Measurements from ENCODE around the gene RAB6B. TPM values are rescaled to one million over a fixed set of nuclear protein-coding genes. Genes with fewer than 3 reads are reported as not detected.

The RAB6B gene
- total RNA-seq, 1 experiment from 2014 or later = 14.1 TPM

DNA sequence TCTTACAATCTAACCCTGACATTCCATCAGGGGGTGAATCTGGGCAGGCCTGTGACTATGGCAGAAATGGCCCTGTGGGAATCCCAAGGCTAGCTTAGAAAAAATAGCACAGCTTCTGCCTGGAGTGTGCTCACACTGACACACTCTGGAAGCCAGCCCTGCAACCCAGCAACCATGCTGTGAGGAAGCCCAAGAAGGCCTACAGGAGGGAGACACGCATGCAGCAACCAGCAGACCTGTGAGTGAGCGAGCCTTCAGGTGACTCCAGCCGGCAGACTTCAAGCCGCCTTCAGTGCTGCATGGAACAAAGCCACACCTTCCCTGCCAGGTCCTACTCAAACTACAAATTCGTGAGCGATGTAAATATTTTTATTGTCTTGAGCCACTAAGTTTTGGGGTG lies 26.1 kb downstream of the RAB6B start (continued):
- no peak for TF ChIP-seq REST (IDR thresholded peaks at IDR 0.05; ENCODE audit: low read depth)
- TF ChIP-seq EZH2phosphoT487 (IDR thresholded peaks at IDR 0.05; ENCODE audit: borderline replicate concordance) = no peak
- no peak for TF ChIP-seq CBX3 (IDR thresholded peaks at IDR 0.05; ENCODE audit: low read depth)
- TF ChIP-seq RAD21 (IDR thresholded peaks at IDR 0.05; ENCODE audit: low read depth) = no peak
- TF ChIP-seq ZFX (IDR thresholded peaks at IDR 0.05) = no peak

DNA sequence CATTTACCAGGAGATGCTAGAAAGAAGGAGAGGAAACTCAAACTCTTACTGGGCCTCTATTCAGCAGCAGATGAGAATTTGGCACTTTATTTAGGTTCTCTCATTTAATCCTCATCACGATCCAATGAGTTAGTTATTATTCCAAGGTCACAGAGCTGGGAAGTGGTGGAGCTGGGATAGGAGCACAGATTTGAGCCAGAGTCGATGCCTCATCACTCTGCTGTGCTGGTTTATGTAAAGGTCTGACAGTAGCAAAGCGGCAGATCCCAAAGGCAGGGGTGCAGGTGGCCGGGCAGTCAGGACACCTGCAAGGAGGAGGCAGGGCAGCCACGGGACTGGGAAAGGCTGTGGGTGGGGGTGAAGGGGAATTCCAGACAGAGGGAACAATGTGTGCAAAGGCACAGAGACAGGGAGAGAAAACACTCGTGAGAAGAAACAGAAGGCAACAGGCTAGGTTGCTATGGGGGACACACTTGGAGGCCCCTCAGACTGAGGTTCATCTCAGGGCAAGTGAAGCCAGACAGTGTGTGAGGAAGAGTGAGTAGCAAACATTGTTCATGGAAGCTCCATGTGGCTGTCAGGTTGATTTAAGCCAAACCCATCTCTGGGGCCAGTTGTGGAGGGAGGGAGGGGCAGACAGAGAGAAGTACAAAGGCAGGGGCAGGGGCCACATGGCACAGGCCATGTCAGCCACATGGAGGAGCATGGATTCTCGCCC lies 26.8 kb downstream of the RAB6B start:
- ChIA-PET POLR2A (no interaction called here), CTCF (no interaction called here), RAD21 (ENCODE audit: low non-redundant PET in 1 of 2, low total read pairs in 2 of 2, uncharacterized antibody in 2 of 2, unreplicated experiment in 2 of 2) (no interaction called here)
- Histone ChIP-seq H3K9ac (ENCODE audit: low read length) (no peak overlapping the region), H3K79me2 (ENCODE audit: insufficient read depth, low read length) (no peaks in the 10 kb centered on the region), H3K9me2 (ENCODE audit: insufficient read depth) (no peaks in the 10 kb centered on the region), H3K4me1 (ENCODE audit: control insufficient read depth in 1 of 2, insufficient read depth in 2 of 2, low read length in 2 of 2) (no peaks in the 10 kb centered on the region), H3K36me3 (ENCODE audit: control insufficient read depth in 1 of 2, insufficient read depth in 2 of 2, low read length in 2 of 2) (no peaks in the 10 kb centered on the region), H2AFZ (ENCODE audit: low read depth, low read length, poor library complexity, severe bottlenecking) (no peak overlapping the region), H3K9me3 (ENCODE audit: control insufficient read depth in 1 of 2, insufficient read depth in 1 of 2, low read depth in 1 of 2, low read length in 2 of 2) (no peaks in the 10 kb centered on the region), H3K4me3 (replicated peaks in 1 of 2; ENCODE audit: low read depth in 1 of 2, low read length in 2 of 2) (no peak overlapping the region), H3K4me2 (ENCODE audit: low read length) (no peak overlapping the region), H4K20me1 (ENCODE audit: insufficient read depth) (no peaks in the 10 kb centered on the region), H3K27me3 (ENCODE audit: insufficient read depth, low read length) (no peaks in the 10 kb centered on the region), H3K27ac (ENCODE audit: low read depth, low read length) (no peak overlapping the region)
- TF ChIP-seq ZNF274 (IDR thresholded peaks at IDR 0.05; ENCODE audit: low read depth, low read length) = no peak
- no peak for TF ChIP-seq SIN3A (IDR thresholded peaks at IDR 0.05; ENCODE audit: low read depth)
- no peak for TF ChIP-seq CEBPB (IDR thresholded peaks at IDR 0.05; ENCODE audit: low read depth)
- no peak for ATAC-seq
- BruUV-seq (replicated peaks) = no TSS peak
- DNase-seq (ENCODE audit: low read depth, low spot score) = no peak
- intact Hi-C loops (cut with micrococcal nuclease) = no loop called here

All from HCT116 (cell line).